HG03558 (cell line): ENCODE data around the gene PPFIA1.
"Not testable (repeated sequence)": the region's sequence is repeated elsewhere in the genome, so short reads cannot be mapped to it uniquely, and the experiment has no call there.

Experiments used
- ATAC-seq: cut with Tn5 transposase; IDR thresholded peaks from one replicate; pipeline ENCODE4 v1.9.1; 2021; ENCODE audit warnings: moderate number of reproducible peaks; ENCODE audit not compliant: unreplicated experiment; ENCODE audit errors: extremely low read depth

The PPFIA1 gene

DNA sequence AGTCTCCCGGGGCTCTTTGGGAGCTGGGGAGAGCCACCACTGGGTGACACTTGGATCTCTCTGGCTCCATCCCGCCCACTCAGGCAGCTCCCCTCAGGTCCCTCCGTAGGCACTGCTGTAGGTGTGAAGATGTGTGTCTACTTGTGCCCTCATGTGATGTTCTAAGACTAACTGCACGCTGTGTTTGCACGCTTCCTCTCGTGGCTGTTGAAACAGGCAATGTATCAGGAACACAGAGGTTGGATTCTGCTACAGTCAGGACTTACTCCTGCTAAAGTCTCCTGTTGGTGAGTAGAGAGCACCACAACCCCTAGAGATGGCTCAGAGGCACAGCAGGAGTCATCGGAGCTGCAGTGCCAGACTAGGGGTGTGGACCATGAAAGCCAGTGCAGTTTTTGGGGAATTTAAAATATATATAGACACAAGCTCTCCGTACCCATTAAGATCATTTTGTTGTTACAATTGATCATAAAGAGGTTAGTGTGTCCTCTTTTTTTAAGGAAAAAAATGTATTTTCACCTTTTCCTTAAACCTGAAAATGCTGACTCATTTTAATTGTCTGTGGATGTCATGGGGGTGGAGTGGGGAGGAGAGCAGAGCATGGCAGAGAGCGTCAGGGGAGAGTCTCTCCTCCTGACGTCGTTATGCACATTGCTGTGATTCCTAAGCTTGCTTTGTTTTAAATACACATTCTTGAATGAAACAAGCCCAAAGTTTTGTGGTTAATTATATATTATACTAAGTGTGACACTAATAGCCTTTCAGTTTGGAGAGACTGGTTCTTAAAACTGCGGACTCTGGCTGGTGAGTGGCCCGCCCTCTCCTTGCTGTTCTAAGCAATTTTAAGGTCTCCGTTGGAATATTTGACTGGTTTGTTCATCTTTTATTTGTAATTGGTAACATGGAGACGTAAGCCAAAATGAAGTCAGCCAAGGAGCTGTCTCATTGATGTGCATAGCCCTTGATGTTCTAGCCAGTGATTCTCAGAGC is 111.7 kb downstream of the PPFIA1 start:
- ATAC-seq = no peak

DNA sequence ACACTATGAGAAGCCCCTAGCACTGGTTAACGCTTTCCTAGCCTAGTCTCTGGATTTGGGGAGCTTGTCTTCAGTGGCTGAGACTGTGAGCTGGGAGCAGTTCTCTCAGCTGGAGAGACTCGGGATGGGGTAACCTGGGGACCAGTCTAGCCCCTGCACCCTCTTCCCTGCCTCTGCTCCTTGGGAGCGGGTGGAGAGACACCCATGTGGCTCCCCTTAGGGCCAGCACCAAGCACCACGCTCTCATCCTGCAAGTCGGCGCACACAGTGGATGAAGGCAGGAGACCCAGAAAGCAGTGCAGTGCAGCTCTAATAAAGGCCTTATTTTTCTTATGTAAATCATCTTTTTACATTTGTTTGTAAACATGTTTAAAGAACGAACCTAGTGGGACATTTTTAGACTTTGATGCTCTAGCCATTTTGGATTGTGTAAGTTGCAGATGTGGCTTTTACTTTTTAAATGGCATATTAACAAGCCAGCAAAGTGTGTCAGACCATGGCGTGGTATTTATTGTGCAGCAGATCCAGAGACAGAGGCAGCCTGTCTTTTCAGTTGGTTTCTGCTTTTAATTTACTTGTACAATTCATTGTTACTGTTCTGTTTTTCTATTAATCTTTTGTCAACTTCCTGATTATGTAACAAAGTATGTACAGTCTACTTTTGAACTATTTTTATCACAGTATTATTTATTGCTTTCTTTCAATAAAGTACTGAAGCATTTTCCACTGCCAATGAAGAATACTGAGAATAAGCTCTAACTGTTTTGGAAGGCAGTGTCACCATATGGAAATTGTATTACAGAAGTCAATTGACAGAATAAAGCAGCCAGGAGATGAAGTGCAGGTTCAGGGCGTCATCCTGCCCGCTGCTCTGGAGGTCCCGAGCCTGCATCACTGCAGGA is 113.4 kb downstream of the PPFIA1 start:
- ATAC-seq = no peak

DNA sequence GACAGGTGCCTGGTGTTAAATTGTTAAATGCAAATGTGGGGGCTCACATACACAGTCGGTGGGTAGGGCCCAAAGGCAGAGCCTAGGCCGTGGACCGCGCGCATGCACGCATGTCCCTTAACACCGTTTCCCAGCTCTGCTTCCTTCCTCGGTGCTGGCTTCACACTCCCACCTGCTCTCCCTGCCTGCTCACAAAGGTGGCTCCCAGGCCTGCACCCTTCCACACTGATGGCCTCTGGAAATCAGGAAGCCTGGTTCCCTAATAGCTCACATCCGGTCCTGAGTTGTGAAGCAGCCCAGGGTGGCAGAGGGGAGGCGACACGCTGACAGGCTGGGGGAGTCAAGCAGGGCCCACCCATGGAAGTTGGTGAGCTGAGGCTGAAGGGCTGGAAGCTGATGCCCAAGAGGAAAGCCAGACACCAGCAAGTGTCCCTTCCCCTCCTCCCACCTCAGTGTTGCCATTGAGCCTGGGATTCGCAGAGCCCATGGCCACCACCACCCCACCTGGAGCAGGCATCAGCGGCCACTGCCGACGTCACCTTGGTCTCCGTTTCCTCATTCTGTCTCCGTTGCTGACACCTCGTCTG is 114.2 kb downstream of the PPFIA1 start:
- ATAC-seq = no peak

DNA sequence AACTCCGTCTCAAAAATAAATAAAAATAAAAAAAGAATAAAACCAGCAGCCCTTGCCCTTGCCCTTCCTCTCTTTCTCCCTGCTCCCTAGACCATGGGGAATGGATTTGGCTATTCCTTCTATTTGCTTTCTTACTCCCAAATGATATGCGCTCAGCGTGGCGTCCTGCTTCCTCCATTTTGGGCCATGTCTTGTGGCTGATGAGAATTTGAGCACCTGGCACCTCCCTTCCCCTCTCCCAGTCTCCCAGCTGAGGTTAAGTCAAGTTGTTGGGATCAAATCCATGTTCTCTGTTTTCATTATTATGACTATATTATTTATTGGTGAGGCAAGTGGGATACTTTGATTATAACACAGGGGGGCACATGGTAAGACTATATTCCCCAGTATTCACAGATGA is 117.1 kb downstream of the PPFIA1 start:
- no peak for ATAC-seq

DNA sequence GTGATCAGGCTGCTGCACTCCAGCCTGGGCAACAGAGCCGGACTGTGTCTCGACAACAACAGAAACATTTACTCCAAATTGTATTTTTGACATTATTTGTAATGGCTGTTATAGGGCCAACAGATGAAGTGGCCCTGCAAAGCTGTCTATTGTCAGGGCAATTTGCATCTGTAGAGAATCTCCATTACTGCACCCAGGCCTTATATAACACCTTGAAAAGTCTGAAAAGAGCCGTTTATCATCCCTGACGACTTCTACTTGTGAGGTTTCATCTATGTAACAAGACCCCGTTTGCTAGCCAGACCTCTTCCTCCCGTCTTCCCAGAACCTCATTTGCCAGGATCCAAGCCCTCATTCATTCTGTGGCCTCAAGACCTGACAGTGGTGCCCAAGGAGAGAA is 118.7 kb downstream of the PPFIA1 start:
- ATAC-seq = no peak

DNA sequence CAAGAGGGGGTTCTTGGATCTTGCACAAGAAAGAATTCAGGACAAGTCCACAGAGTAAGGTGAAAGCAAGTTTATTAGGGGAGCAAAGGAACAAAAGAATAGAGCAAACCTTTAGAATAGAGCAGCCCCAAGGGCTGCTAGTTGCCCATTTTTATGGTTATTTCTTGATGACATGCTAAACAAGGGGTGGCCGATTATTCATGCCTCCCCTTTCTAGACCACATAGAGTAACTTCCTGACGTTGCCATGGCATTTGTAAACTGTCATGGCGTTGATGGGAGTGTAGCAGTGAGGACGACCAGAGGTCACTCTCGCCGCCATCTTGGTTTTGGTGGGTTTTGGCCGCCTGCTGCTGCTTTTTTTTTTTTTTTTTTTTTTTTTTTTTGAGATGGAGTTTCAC is 120.4 kb downstream of the PPFIA1 start:
- ATAC-seq = not testable (repeated sequence)

DNA sequence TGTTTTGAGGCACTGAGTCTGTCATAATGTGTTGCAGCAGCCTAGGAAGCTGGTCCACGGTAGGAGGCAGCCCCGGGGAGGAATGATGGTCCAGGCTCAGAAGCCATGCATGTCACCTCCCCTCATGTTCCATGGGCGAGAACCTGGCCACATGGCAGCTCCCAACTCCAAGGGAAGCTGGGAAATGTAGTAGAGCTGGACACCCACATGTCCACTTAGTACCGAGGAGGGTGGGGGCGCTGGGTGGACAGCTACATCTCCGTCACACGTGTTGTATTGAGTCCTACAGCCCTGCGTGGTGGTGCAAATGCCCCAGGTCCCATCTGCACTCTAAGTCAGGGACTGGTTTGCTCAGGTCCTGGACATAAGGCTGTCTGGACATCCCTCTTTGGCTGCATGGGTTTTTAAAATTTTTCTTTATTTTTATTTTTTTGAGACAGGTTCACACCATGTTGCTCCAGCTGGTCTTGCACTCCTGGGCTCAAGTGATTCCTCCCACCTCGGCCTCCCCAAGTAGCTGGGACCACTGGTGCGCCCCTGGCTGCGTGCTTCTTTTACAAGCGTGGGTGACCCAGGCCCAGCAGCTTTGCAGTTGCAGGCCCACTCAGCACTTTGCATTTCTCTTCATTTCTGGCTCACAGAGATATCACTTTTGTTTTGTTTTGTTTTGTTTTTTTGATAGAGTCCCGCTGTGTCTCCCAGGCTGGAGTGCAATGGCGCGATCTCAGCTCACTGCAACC is 123.9 kb downstream of the PPFIA1 start:
- ATAC-seq = no peak

DNA sequence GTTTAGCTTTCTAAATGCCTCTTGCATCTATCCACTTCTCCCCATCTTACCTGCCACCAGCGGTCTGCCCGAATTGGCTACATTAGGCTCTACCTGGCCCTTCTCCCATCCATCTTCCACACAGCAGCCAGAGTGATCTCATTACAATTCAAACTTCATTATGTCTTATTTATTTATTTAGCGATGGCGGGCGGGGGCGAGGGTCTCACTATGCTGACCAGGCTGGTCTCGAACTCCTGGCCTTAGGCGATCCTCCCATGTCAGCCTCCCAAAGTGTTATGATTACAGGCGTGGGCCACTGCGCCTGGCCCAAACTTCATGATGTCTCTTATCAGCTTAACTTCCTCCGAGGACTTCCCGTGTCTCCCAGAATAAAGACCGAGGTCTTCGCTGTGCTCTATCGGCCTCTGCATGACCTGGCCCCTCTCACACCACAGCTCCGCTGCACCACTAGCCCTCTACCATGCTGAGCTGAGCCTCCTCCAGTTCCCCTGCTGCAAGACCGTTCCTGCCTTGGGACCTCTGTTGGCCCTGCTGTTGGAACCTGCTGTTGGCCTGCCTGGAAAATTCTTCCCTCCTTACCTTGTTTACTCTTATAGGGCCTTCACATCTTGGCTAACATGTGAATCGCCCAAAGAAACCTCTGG is 127.0 kb downstream of the PPFIA1 start:
- no peak for ATAC-seq

DNA sequence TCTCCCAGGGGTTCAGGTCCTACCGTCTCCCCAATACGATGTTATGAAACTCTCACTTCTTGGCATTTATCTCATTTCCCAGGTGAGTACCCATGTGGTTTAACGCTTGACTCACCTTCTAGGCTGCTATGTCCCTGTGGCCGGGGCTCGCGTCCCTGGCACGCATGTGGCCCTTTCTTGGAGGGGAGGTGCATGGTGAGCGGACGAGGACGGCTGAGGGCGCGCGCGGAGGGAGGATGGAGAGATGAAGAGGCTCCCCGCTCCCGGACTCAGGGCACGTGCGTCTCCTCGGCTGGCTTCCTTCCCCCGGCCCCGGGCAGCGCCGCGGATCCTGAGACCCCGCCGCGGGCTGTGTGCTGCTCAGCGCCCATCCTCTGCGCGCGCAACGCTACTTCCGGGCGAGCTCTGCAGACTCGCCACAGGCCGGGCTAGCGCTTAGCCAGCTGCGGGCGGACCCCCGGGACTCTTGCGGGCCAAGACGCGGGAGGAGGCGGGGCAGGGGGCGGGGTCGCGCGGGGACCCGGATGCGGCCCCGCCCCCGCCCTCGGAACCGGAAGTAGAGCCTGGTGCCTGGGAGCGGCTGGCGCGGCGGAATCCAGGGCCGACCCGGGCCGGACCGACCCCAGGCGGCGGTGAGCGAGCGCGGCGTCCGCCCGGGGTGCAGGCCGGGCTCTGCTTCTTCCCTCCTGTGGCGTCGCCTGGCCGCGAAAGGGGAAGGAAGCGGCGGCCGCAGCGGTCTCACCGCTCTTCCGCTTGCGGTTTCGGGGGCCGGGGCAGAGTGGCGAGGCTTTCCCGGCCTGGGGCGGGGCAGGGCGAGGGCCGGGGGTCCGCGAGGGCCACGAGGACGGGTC is 127.7 kb downstream of the PPFIA1 start, which contains the start of gene CTTN:
TSS of gene CTTN (plus strand) at position 547 of the 851 bp plus-strand sequence. CDS start 8,769 bp downstream, outside the sequence.
- ATAC-seq = no peak

DNA sequence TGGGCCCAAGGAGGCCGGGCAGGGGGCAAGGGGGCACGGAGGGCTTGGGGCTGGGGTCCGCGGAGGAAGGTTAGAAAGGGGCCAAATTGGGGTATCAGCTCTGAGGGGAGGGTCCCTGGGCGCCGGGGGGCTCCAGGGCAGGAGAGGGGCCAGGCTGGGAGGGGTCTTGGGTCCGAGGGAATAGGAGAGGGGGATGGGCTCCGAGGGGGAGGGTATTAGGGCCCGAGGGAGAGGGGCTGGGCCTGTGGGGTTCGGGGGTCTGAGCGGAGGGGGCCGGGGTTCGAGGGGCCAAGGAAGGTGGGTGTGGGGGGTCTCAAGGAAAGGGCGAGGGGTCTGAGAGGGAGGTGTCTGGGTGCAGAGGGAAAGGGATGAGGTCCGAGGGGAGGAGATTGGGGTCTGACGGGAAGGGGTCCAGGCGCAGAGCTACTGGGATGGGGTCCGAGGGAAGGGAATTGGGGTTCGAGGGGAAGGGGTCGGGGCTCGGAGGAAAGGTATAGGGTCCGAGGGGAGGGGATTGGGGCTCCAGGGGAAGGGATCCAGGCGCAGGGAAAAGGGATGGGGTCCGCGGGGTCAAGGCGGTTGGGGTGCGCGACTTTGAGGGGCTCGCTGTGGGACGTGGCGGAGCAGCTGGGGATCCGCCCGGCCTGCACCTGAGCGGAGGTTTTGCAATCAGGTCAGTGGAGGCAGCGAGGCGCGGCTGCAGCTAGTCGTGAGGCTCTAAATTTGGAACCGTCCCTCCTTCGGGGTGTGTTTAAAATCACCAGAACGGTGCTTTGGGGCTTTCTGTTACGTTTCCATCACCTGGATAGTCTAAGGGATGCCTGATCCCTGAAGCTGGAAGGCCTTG is 128.6 kb downstream of the PPFIA1 start:
- ATAC-seq = no peak

DNA sequence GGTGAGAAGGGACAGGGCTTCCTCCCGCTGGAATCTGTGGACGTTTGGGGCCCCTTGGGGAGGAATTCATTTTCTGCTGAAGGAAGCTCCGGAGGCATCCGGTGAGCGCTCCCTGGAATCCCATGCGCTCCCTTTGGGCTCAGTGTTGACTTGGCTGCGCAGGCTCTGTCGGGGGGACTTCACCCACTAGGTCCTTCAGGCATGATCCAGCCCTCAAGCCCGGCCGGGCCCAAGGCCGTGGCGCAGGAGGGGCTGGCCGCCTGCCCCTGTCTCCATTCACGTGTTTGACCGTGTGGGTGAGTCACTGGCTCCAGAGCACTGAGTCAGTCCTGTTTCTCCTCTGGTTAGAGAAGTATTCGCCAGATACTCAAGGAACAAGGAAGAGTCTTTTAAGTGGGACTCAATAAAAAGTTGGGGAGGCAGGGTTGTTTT is 129.2 kb downstream of the PPFIA1 start:
- no peak for ATAC-seq

DNA sequence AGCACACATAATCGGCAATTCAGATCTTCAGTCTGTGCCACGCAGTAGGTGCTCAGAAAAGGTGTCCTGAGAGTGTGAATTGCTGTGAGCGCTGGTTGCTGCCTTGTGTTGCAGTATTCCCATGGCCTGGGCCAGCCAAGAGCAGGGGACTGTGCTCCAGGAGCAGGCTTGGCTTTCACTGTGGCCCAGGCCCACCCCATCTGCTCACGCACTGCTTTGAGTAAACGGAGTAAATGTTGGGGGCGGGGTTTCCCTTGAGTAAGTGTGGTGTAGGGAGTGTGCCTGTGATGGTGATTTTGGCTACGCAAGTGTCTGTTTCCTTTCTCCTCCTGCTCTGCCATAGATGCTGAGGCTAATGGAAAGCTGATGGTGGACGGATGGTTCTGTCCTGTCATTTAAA is 130.2 kb downstream of the PPFIA1 start:
- ATAC-seq = no peak

DNA sequence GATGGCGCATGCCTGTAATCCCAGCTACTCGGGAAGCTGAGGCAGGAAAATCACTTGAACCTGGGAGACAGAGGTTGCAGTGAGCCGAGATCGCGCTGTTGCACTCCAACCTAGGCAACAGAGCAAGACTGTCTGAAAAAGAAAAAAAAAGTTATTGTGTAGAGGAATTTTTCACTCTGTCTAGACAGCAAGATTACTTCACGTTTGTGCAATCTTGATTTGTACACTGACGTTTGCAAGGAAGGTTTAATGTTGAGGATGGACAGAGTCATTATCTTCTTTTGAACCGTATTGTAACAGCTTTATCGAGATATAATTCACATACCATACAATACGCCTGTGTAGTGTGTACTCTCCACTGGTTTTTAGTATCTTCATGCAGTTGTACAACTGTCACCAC is 131.5 kb downstream of the PPFIA1 start:
- no peak for ATAC-seq

DNA sequence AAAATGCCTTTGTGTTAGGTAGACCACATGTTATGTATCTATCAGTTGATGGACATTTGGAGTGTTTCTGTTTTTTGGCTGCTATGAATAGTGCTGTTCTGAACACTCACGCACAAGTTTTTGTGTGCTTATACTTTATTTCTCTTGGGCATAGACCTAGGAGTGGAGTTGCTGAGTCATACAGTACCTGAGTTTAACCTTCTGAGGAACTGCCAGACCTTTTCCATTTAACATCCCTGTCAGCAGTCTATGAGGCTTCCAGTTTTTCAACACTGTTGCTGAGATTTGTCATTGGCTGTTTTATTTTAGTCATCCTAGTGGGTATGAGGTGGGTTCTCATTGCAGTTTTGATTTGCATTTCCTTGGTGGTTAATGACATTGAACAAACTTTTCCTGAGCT is 132.2 kb downstream of the PPFIA1 start:
- ATAC-seq = no peak

DNA sequence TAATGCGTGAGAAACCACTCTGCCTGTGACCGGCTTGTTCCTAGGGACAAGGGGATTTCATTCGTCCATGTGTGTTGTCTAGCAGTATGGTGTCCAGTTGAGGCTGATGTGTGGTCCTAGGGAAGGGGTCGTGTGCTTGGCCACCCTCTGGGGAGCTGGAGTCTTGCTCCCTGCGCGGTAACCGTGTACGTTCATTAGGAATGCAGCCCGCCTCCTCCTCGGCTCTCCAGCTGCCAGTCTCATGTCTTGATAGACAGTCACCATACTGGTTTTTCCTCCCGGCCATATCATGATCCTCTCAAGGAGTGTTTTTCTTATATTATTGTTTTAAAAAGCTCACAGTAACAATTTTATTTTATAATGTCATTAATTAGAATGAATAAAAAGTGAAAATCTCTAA is 133.8 kb downstream of the PPFIA1 start:
- no peak for ATAC-seq

DNA sequence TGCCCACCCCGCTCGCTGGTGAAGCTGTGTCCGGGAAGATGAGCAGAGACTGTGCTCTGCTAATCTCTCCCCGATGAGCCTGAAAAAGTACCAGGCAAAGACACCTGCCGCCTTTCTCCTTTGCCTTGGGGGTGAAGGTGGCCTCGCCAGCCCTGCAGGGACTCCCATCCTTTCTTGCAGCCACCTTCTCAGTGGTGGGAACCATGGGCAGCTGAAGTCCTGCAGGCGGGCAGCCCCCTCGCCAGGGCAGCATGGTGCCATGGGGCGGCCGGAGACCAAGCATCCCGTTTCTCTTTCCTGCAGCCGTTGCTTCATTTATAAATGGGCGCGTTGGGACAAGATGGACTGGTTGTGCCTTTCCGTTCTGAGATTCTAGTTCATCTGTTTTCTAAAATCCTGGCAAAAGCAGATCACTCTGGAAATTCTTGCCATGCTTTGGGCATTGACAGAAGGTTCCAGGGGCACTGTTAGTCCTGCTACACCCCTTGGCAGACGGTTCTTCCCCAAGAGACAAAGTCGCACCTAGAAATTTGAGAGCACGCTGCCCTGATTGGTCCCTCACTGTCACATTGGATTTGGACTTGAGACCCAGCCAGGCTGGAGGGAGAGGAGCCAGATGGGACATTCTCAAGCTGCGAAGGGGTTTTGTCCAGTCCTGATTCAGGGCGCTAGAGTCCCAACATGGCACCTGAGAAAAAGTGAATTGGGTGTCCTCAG is 135.3 kb downstream of the PPFIA1 start:
- ATAC-seq = no peak

DNA sequence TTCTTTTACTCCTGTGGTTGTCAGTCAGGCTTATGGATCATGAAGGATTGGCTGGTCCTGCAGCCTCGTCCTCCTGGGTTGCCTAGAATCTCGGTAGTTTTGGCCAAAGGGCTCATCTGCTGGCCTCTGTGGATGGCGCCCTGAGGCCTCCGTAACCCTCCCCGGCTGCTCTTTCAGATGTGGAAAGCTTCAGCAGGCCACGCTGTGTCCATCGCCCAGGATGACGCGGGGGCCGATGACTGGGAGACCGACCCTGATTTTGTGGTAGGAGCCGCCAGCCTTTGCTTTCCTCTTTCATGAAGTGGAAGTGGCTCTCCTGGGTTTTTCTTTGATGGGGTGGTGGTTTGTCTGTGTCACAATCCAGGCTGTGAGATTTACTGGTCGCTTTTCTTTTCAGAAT is 136.6 kb downstream of the PPFIA1 start:
- no peak for ATAC-seq
